Airway epithelial cell (primary cell): ENCODE data around the gene RBL2. TPM values are rescaled to one million over a fixed set of nuclear protein-coding genes. Genes with fewer than 3 reads are reported as not detected.

Source experiments
- total RNA-seq: library from RNA; depleted of rRNA; stranded (reverse); fragments of >200 nt; gene quantifications from 2 replicates; pipeline ENCODE4 v1.2.3, GENCODE V29; 2015

Gene RBL2
- 23.4 and 30.8 TPM in 2 replicates for total RNA-seq

DNA sequence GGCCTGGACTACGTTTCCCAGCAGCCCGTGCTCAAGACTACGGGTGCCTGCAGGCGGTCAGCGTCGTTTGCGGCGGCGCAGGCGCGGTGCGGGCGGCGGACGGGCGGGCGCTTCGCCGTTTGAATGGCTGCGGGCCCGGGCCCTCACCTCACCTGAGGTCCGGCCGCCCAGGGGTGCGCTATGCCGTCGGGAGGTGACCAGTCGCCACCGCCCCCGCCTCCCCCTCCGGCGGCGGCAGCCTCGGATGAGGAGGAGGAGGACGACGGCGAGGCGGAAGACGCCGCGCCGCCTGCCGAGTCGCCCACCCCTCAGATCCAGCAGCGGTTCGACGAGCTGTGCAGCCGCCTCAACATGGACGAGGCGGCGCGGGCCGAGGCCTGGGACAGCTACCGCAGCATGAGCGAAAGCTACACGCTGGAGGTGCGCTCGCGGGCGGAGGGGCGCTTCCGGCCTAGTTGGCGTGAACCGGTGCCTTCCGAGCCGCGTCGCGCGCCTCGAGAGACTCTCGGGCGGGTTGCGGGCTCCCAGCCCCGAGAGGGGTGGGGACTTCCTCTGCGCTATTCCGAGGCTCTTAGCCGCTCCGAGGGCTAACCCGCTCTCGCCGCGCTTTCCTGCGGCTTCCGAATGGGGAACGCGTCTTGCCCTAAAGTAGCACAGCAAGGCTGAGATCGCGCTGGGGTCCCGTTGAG lies at the start of gene RBL2:
Gene RBL2, plus strand, starts transcription at position 95 of the 689 bp plus-strand sequence. Its CDS starts 86 bp downstream, at position 181.

DNA sequence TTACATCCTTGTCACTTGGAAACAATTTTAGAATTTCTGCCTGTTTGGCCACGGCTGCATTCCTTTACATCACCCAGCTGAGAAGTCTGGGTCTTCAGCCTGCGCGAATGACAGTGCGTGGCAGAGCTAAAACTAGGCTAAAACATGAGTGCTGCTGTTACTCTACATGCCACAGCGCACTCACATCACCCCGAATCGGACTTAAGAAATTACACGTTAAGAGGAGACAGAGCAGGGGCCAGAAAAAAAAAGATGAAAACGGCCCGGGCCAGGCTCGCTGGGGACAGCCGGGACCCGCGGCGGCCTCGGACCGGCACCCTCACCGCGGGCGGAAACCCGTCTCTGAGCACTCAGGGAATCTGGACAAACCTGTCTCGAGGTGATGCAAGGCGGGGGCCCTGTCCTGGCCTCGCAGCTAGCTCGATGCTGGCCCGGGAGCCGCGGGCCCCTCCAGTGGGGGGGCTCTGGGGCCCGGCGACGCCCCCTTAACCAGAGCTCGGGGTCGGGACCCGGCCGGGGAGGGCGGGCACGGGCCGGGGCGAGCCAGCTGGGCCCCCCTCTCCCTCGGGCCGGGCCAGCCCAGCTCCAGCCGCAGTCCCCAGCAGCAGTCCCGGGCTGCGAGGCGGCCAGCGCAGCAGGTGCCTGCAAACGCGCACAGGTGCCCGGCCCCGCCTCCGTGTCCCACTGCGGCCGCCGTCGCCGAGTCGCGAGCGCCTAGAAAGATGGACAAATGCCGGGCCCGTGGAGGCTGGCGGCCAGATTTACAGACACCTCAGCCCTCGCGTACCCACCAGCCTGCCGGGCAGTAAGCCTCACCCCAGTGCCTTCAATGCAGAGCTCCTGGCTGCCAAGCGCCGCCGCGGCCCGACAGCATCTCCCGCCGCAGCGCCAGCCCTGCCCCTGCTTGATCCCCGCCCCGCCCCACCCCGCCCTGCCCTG lies 68.3 kb downstream of the RBL2 start, which contains the start of gene AKTIP:
Gene AKTIP, minus strand, starts transcription at position 879 of the 939 bp plus-strand sequence. CDS start 2,950 bp downstream, outside the sequence.

Other genes starting within 250 kb of the RBL2 start
- 28.8 and 36.2 TPM in 2 replicates for gene AKTIP, start 68.7 kb downstream of the RBL2 start, total RNA-seq